Heart left ventricle (tissue), 16 donors: ENCODE data around the gene LUC7L3. TPM values are rescaled to one million over a fixed set of nuclear protein-coding genes. Genes with fewer than 3 reads are reported as not detected.

Experiments
- ATAC-seq, 4 donors: fragments of 200-7000 bp; cut with Tn5 transposase; one replicate each; pipeline ENCODE4 v1.9.1; 2020 to 2022; ENCODE audit warnings: moderate library complexity in 4 of 4, mild to moderate bottlenecking in 3 of 4, moderate number of reproducible peaks in 1 of 4
- DNase-seq, 5 donors: peaks; one replicate each; pipeline ENCODE4 v3.0.0-alpha.2; 2020
- H3K27ac ChIP-seq, 12 donors: fragments of 200-600 bp; sonication (generic) in 4 of 12; one replicate each; pipeline versions ENCODE4 v1.5.0 to v1.8.0; 2016 to 2022; ENCODE audit warnings: mild to moderate bottlenecking in 2 of 12
- H3K27me3 ChIP-seq, 9 donors: fragments of 200-600 bp; sonication (generic) in 2 of 9; one replicate each; pipeline versions ENCODE4 v1.5.1 to v1.8.0; 2016 to 2022; ENCODE audit warnings: mild to moderate bottlenecking in 3 of 9
- H3K36me3 ChIP-seq, 9 donors: fragments of 200-600 bp; sonication (generic) in 2 of 9; one replicate each; pipeline versions ENCODE4 v1.5.0 to v1.8.0; 2018 to 2022; ENCODE audit warnings: mild to moderate bottlenecking in 2 of 9
- H3K4me1 ChIP-seq, 12 donors: fragments of 200-600 bp; sonication (generic) in 4 of 12; one replicate each; pipeline versions ENCODE4 v1.5.0 to v1.8.0; 2016 to 2022; ENCODE audit warnings: mild to moderate bottlenecking in 3 of 12
- H3K4me3 ChIP-seq, 12 donors: fragments of 200-600 bp; sonication (generic) in 4 of 12; one replicate each; pipeline versions ENCODE4 v1.5.0 to v1.8.0; 2017 to 2022; ENCODE audit warnings: mild to moderate bottlenecking in 9 of 12, moderate library complexity in 4 of 12
- H3K9me3 ChIP-seq, 12 donors: fragments of 200-600 bp; sonication (generic) in 4 of 12; one replicate each; pipeline versions ENCODE4 v1.5.0 to v1.8.0; 2016 to 2022; ENCODE audit warnings: mild to moderate bottlenecking in 1 of 12
- POLR2A ChIP-seq, 2 donors: fragments of 450-650 bp; IDR thresholded peaks; one replicate each; pipeline ENCODE4 v1.6.1; 2017; ENCODE audit warnings: antibody characterized with exemption in 2 of 2, mild to moderate bottlenecking in 2 of 2, moderate library complexity in 2 of 2
- WGBS, 4 donors: extraction: QIAGEN DNeasy Blood & Tissue Kit in 2 of 4; methylation state at CpG; one replicate each; pipeline versions ENCODE4 v1.1.5 to v1.1.7; 2013 to 2018; 5-methylcytosine and 5-hydroxymethylcytosine counted together
- intact Hi-C, 10 donors: fragments of 100-400 bp; cut with DNase I; formaldehyde crosslinking; loops; one replicate each; pipeline versions ENCODE4 v1.11.1 to v1.14.2; 2022
- polyA plus RNA-seq, 2 donors: library from polyadenylated mRNA; stranded (reverse); fragments of 200-250 nt; gene quantifications; one replicate each; pipeline ENCODE4 v1.2.3, GENCODE V29; 2013
- total RNA-seq, 9 donors: library from RNA; depleted of rRNA in 2 of 9; stranded (reverse); fragments of >200 nt in 2 of 9; fragmentation: NEBNext Ultra II Directional in 3 of 9; extraction: Animal tissue kit (Norgen Biotek cat#: 25700) in 3 of 9; gene quantifications; one replicate each; pipeline versions ENCODE4 v1.1.0 to v1.2.4, GENCODE V29; 2016 to 2023
- TF ChIP-seq, protein P1 (sequence below), 12 donors: fragments of 200-600 bp; sonication (generic) in 4 of 12; IDR thresholded peaks; one replicate each; pipeline versions ENCODE4 v1.5.0 to v1.8.0; 2018 to 2022; ENCODE audit warnings: antibody characterized with exemption in 12 of 12, mild to moderate bottlenecking in 5 of 12
- donor health status: ischemic (EF 13 %, LVEDD 7.1; RV severe dilation, severe dysfunction).
- donor health status: healthy with polysubstance abuse.
- donor health status: DM: no; HTN: yes; CAD: no.
- donor health status: DM: no; HTN: no; CAD: no.
- donor health status: ischemic (EF 25% LVEDD 6.9; RV normal size, moderate dysfunction).
- donor health status: ischemic (EF 25% LVEDD 5.7; RV mildly dilated, moderate dysfunction).
- donor health status: healthy.
- donor health status: DM: yes; HTN: yes; CAD: no.
- donor health status: ischemic (EF 35%, LVEDD 5.7; RV mildly dilated, moderate dysfunction).
- donor health status: nonischemic (EF 11% LVEDD 7.7; RV severe dilation, severe dysfunction).
- donor health status: DM: yes; HTN: yes; CAD: no.
- donor health status: PGD.
- donor health status: ischemic (EF 29% LVEDD 5.4; RV normal size, mild dysfunction).
- donor health status: nonischemic (EF 23%, LVEDD 6.1; RV moderate dilation, normal function).

LUC7L3 gene
- total and polyA plus RNA-seq, 11 donors: 16.5 to 89.0 (median 52.1) TPM

DNA sequence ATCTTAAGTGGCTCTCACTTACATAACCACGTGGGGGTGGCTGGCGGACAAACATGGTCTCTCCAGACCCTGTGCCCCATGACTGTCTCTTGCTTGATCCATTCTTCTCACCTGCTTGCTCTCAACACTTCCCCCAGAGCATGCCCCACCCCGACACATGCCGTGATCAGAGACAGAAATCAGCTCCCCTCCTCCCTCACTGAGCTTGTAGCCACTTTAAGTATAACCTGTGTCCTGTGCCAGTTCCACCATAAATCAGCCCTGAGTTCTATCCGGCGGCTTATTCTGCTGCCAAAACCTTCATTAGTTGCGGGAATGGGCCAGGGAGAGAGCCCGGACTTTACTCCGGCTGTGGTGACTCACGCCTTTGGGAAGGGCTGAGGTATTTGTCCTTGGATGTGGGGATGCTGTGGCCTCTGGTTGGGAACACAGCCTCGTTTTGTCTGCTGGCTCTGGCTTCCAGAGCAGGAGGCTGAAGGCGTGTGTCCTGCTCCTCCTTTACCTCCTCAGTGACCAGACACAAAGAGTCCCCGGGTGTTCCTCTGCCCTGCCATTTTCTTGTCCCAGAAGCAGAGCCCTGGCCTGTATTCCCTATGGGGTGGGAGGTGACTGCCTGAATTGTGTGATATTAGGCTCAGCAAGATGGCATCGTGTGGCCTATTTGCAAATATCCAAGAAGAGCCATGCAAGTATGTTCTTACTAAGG is 32.8 kb upstream of the LUC7L3 start:
- DNase-seq (peak in 3 of 5 donors; percentile 43 to 82 (median 63)), ATAC-seq (peak; percentile 76 to 88 (median 82))
- Histone ChIP-seq H3K9me3 (no peaks in the 10 kb centered on the region), H3K4me3 (no peak overlapping the region), H3K27ac (peak overlapping the region in 8 of 12 donors; percentile 2 to 82 (median 46)), H3K27me3 (no peaks in the 10 kb centered on the region), H3K36me3 (peaks cover 0 to 2% (median 0%) of the 10 kb centered on the region in 9 donors), H3K4me1 (peaks cover 0 to 23% (median 11%) of the 10 kb centered on the region in 12 donors)
- WGBS, 4 donors: 43 to 49% (median 49%) methylated on average over 14 of the region's 14 CpGs
- intact Hi-C loops: loop anchor here in 2 of 10 donors (5.0 to 10.0 kb wide), 2 partner anchors 139 to 202 kb away; partner anchors contain the start of gene SPATA20 (in 1 of the 2)
- no peak for TF ChIP-seq POLR2A (IDR thresholded peaks at IDR 0.05)
- TF ChIP-seq, protein P1, sequence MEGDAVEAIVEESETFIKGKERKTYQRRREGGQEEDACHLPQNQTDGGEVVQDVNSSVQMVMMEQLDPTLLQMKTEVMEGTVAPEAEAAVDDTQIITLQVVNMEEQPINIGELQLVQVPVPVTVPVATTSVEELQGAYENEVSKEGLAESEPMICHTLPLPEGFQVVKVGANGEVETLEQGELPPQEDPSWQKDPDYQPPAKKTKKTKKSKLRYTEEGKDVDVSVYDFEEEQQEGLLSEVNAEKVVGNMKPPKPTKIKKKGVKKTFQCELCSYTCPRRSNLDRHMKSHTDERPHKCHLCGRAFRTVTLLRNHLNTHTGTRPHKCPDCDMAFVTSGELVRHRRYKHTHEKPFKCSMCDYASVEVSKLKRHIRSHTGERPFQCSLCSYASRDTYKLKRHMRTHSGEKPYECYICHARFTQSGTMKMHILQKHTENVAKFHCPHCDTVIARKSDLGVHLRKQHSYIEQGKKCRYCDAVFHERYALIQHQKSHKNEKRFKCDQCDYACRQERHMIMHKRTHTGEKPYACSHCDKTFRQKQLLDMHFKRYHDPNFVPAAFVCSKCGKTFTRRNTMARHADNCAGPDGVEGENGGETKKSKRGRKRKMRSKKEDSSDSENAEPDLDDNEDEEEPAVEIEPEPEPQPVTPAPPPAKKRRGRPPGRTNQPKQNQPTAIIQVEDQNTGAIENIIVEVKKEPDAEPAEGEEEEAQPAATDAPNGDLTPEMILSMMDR (IDR thresholded peaks at IDR 0.05): no peak

DNA sequence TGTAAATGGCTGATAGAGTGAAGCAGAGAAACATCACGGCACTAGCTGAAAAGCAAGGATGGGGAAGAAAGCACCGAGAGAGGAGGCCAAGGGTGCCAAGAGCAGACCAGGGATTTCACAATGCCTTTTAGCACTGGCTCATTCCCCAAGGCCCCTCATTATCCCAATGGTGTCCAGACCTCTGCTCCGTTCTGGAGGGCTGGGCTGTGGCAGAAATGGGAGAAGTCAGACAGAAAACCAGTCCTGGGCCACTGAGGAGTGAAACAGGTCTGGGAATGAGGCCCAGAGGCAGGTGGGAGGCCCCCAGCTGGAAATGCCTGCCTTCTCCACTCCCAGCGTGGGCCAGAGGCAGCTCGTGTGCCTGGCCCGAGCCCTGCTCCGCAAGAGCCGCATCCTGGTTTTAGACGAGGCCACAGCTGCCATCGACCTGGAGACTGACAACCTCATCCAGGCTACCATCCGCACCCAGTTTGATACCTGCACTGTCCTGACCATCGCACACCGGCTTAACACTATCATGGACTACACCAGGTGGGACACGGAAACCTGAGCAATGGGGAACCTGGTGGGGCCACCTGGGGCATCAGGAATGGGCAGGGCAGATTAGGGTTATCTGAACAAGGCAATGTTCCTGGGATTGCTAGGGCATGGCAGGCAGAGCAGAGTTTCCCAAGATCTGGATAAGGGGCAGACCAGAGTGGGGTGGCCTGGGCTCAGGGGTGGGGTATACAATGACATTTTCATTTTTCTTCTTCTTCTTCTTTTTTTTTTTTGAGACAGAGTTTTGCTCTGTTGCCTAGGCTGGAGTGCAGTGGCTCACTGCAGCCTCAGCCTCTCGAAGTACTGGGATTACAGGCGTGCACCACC is 32.0 kb upstream of the LUC7L3 start:
- Histone ChIP-seq H3K4me3 (no peak overlapping the region), H3K9me3 (no peaks in the 10 kb centered on the region), H3K36me3 (peaks cover 0 to 8% (median 3%) of the 10 kb centered on the region in 9 donors), H3K4me1 (peaks cover 0 to 27% (median 11%) of the 10 kb centered on the region in 12 donors), H3K27me3 (no peaks in the 10 kb centered on the region), H3K27ac (peak overlapping the region in 6 of 12 donors; percentile 3 to 82 (median 56))
- 84 to 90% (median 88%) methylated on average over 5 to 16 of the region's 16 CpGs for WGBS, 4 donors
- intact Hi-C loops: loop anchor here in 2 of 10 donors (5.0 to 10.0 kb wide), 2 partner anchors 140 to 203 kb away; partner anchors contain the start of gene SPATA20 (in 1 of the 2)
- ATAC-seq: peak in 1 of 4 donors; percentile 16
- no peak for DNase-seq
- TF ChIP-seq, protein P1 (IDR thresholded peaks at IDR 0.05): no peak
- TF ChIP-seq POLR2A (IDR thresholded peaks at IDR 0.05): no peak

DNA sequence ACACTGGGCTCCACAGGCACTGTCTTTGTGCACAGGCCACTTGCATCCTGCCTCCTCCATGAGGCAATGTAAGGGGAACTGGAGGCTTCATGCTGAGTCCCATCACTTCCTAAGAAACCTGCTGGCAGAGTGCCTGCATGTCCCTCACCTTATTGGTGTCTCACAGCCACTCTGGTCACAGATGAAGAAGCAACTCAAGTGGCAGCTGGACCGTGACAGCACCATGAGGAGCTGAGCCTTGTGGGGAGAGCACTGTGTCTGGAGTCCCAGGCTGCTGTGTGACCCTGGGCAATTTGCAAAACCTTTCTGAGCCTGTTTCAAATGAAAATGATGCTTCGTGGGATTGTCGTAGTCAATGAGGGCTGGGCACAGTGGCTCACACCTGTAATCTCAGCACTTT is 31.2 kb upstream of the LUC7L3 start:
- no peak overlapping the region for H3K27ac ChIP-seq
- H3K4me3 ChIP-seq: no peak overlapping the region
- no peaks in the 10 kb centered on the region for H3K9me3 ChIP-seq
- DNase-seq (no peak), ATAC-seq (no peak)
- TF ChIP-seq POLR2A (IDR thresholded peaks at IDR 0.05): no peak
- TF ChIP-seq, protein P1 (IDR thresholded peaks at IDR 0.05): no peak
- H3K4me1 ChIP-seq: peaks cover 0 to 27% (median 11%) of the 10 kb centered on the region in 12 donors
- 96 to 100% (median 98%) methylated on average over 3 of the region's 3 CpGs for WGBS, 4 donors
- H3K27me3 ChIP-seq: no peaks in the 10 kb centered on the region
- intact Hi-C loops: loop anchor here in 2 of 10 donors (5.0 to 10.0 kb wide), 2 partner anchors 141 to 203 kb away; partner anchors contain the start of gene SPATA20 (in 1 of the 2)
- H3K36me3 ChIP-seq: peaks cover 0 to 16% (median 11%) of the 10 kb centered on the region in 9 donors
